HG03159 (cell line): Measurements from ENCODE around the gene ONECUT3.
"Not testable (repeated sequence)": the region's sequence is repeated elsewhere in the genome, so short reads cannot be mapped to it uniquely, and the experiment has no call there.

Experiments used
- ATAC-seq: cut with Tn5 transposase; IDR thresholded peaks from one replicate; pipeline ENCODE4 v1.9.1; 2021; ENCODE audit warnings: mild to moderate bottlenecking, moderate library complexity; ENCODE audit not compliant: unreplicated experiment

ONECUT3 gene

GRCh38 chr19:1755467-1756171 lies 2.3 kb downstream of the ONECUT3 start:
- no peak for ATAC-seq

GRCh38 chr19:1756264-1756663 lies 3.0 kb downstream of the ONECUT3 start:
- ATAC-seq = no peak

- ATAC-seq = no peak
Measured at GRCh38 chr19:1756705-1757465, 3.6 kb downstream of the ONECUT3 start.

GRCh38 chr19:1757468-1758230 lies 4.3 kb downstream of the ONECUT3 start:
- ATAC-seq = no peak

GRCh38 chr19:1758231-1758577 lies 4.9 kb downstream of the ONECUT3 start:
- ATAC-seq = no peak

GRCh38 chr19:1758959-1759903 lies 5.9 kb downstream of the ONECUT3 start:
- ATAC-seq = no peak

- ATAC-seq = no peak
Measured at GRCh38 chr19:1760020-1760419, 6.7 kb downstream of the ONECUT3 start.

- not testable (repeated sequence) for ATAC-seq
Measured at GRCh38 chr19:1760786-1761527, 7.7 kb downstream of the ONECUT3 start.

- no peak for ATAC-seq
Measured at GRCh38 chr19:1761528-1762242, 8.4 kb downstream of the ONECUT3 start.

- ATAC-seq = no peak
Measured at GRCh38 chr19:1762243-1763117, 9.2 kb downstream of the ONECUT3 start.

GRCh38 chr19:1763648-1764639 lies 10.6 kb downstream of the ONECUT3 start:
- no peak for ATAC-seq

- ATAC-seq = no peak
Measured at GRCh38 chr19:1764729-1765128, 11.4 kb downstream of the ONECUT3 start.

- no peak for ATAC-seq
Measured at GRCh38 chr19:1765232-1765903, 12.1 kb downstream of the ONECUT3 start.

- ATAC-seq = no peak
Measured at GRCh38 chr19:1765904-1766799, 12.8 kb downstream of the ONECUT3 start.

- ATAC-seq = no peak
Measured at GRCh38 chr19:1766800-1767352, 13.6 kb downstream of the ONECUT3 start.
